Calu3 (cell line): Measurements from ENCODE around the gene DIPK1A. TPM values are rescaled to one million over a fixed set of nuclear protein-coding genes. Genes with fewer than 3 reads are reported as not detected.

Experiments
- BruUV-seq: library from RNA; stranded (reverse); fragments of 400-500 nt; replicated peaks from 2 replicates; lab custom pipeline; 2021; lab: Mats Ljungman, UMichigan
- CTCF ChIA-PET: fragments of 300-600 bp; sonication (Branson Sonifier 250); formaldehyde crosslinking; loops from one replicate; lab custom pipeline; 2022; ENCODE audit warnings: antibody characterized with exemption; lab: Charles Lee
- DNase-seq: peaks from one replicate; pipeline ENCODE4 v3.0.0; 2022
- H3K27ac Mint-ChIP-seq: one replicate; pipeline ENCODE4 v1.8.0; 2022; ENCODE audit warnings: mixed read lengths; ENCODE audit not compliant: unreplicated experiment
- H3K27me3 Mint-ChIP-seq: one replicate; pipeline ENCODE4 v1.8.0; 2022; ENCODE audit warnings: mixed read lengths; ENCODE audit not compliant: unreplicated experiment
- H3K36me3 Mint-ChIP-seq: one replicate; pipeline ENCODE4 v1.8.0; 2022; ENCODE audit warnings: mild to moderate bottlenecking, moderate library complexity, mixed read lengths; ENCODE audit not compliant: insufficient read depth, unreplicated experiment
- H3K4me1 Mint-ChIP-seq: one replicate; pipeline ENCODE4 v1.8.0; 2022; ENCODE audit warnings: mild to moderate bottlenecking, low read depth, mixed read lengths; ENCODE audit not compliant: unreplicated experiment
- H3K4me3 Mint-ChIP-seq: one replicate; pipeline ENCODE4 v1.8.0; 2022; ENCODE audit warnings: mild to moderate bottlenecking, low read depth, moderate library complexity, mixed read lengths; ENCODE audit not compliant: unreplicated experiment
- H3K9me3 Mint-ChIP-seq: one replicate; pipeline ENCODE4 v1.8.0; 2022; ENCODE audit warnings: low read depth, mixed read lengths; ENCODE audit not compliant: unreplicated experiment
- intact Hi-C: fragments of 100-400 bp; cut with micrococcal nuclease; formaldehyde crosslinking; loops from one replicate; pipeline ENCODE4 v1.10.0; 2022; ENCODE audit not compliant: unreplicated experiment
- total RNA-seq: library from RNA; stranded (reverse); gene quantifications from 2 replicates; pipeline ENCODE4 v1.2.3, GENCODE V29; 2022
- TF ChIP-seq, protein P1 (sequence below): fragments of 200-600 bp; IDR thresholded peaks from one replicate; pipeline ENCODE4 v1.8.0; 2022; ENCODE audit warnings: antibody characterized with exemption; ENCODE audit not compliant: unreplicated experiment

The DIPK1A gene
- total RNA-seq, 1 experiment from 2014 or later, result 4.9 TPM

DNA sequence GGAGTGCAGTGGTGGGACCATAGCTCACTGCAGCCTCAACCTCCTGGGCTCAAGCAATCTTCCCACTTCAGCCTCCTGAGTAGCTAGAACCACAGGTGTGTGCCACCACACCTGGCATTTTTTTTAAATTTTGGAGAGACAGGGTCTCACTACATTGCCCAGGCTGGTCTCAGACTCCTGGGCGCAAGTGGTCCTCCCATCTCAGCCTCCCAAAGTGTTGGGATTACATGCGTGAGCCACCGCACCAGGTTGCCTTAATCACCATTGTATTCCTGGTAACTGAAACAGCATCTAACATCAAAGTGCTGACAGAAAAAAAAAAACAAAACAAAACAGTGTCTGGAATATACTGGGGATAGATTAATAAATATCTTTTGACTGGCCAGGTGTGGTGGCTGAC is 111.2 kb downstream of the DIPK1A start:
- DNase-seq, result no peak
- Mint-ChIP-seq H3K27ac (no peak overlapping the region), H3K4me3 (no peak overlapping the region), H3K36me3 (no peaks in the 10 kb centered on the region), H3K4me1 (peaks cover 24% of the 10 kb centered on the region), H3K27me3 (no peaks in the 10 kb centered on the region), H3K9me3 (no peaks in the 10 kb centered on the region)
- intact Hi-C loops, result no loop called here
- TF ChIP-seq, protein P1, sequence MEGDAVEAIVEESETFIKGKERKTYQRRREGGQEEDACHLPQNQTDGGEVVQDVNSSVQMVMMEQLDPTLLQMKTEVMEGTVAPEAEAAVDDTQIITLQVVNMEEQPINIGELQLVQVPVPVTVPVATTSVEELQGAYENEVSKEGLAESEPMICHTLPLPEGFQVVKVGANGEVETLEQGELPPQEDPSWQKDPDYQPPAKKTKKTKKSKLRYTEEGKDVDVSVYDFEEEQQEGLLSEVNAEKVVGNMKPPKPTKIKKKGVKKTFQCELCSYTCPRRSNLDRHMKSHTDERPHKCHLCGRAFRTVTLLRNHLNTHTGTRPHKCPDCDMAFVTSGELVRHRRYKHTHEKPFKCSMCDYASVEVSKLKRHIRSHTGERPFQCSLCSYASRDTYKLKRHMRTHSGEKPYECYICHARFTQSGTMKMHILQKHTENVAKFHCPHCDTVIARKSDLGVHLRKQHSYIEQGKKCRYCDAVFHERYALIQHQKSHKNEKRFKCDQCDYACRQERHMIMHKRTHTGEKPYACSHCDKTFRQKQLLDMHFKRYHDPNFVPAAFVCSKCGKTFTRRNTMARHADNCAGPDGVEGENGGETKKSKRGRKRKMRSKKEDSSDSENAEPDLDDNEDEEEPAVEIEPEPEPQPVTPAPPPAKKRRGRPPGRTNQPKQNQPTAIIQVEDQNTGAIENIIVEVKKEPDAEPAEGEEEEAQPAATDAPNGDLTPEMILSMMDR, result no peak
- CTCF ChIA-PET, result interaction anchor here (0.9 kb wide), 1 partner anchor 139 kb away, joined by 7 read pairs; no protein-coding TSS in a partner anchor
- no TSS peak for BruUV-seq

DNA sequence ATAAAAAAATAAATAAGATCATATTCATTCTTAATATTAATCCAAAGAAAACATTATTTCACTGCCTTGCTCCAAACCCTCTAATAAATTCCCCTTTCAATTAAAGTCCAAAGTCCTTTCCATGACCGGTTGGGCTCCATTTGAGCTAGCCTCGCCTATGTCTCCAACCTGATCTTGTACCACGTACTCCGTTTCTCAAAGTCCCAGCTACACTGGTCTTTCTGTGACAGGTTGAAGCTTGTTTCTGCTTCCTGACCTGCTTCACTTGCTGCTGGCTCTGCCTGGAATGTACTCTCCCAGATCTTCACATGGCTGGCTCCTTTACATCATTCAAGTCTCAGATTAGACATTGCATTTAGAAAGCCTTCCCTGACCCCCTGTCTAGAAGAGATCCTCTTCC is 113.1 kb downstream of the DIPK1A start:
- Mint-ChIP-seq H3K4me3 (no peak overlapping the region), H3K4me1 (peaks cover 24% of the 10 kb centered on the region), H3K27ac (no peak overlapping the region), H3K36me3 (peaks cover 12% of the 10 kb centered on the region), H3K27me3 (no peaks in the 10 kb centered on the region), H3K9me3 (no peaks in the 10 kb centered on the region)
- BruUV-seq, result no TSS peak
- TF ChIP-seq, protein P1, result no peak
- CTCF ChIA-PET, result no interaction called here
- intact Hi-C loops, result no loop called here
- DNase-seq, result no peak

DNA sequence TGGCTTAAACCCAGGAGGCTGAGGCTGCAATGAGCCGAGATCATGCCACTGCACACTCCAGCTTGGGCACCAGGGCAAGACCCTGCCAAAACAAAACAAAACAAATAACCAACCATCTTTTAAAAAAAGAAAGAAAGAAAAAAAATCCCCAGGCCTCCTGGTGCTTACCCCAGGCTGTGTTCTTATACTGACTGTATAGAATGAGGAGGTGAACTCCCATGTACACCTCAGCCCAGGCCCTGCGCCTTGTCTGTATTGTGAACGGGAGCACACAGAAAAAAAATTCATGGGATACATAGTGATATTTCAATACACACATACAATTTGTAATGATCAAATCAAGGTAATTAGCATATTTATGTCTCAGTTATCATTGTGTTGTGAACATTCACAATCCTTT is 115.4 kb downstream of the DIPK1A start:
- Mint-ChIP-seq H3K36me3 (peaks cover 33% of the 10 kb centered on the region), H3K4me3 (no peak overlapping the region), H3K9me3 (no peaks in the 10 kb centered on the region), H3K27me3 (no peaks in the 10 kb centered on the region), H3K27ac (no peak overlapping the region), H3K4me1 (peaks cover 10% of the 10 kb centered on the region)
- DNase-seq, result no peak
- CTCF ChIA-PET, result no interaction called here
- TF ChIP-seq, protein P1, result no peak
- intact Hi-C loops, result no loop called here
- no TSS peak for BruUV-seq

DNA sequence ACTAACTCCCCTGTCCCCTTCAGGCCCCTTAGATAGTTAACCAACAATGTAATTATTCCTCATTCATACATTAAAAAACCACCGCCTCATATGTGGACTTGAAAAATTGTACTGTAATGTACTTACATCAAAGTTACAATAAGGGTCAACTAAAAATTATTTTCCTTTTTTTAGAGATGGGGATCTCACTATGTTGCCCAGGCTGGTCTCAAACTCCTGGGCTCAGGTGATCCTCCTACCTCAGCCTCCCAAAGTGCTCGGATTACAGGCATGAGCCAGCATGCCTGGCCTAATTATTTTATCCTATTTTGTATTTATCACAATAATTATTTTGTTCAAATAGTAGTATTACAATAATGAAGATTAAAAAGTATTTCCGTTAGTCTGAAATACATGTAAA is 116.8 kb downstream of the DIPK1A start:
- TF ChIP-seq, protein P1, result no peak
- no peak overlapping the region for H3K27ac Mint-ChIP-seq
- H3K9me3 Mint-ChIP-seq, result no peaks in the 10 kb centered on the region
- DNase-seq, result no peak
- intact Hi-C loops, result no loop called here
- H3K4me3 Mint-ChIP-seq, result no peak overlapping the region
- H3K4me1 Mint-ChIP-seq, result peaks cover 10% of the 10 kb centered on the region
- H3K36me3 Mint-ChIP-seq, result peaks cover 47% of the 10 kb centered on the region
- BruUV-seq, result no TSS peak
- CTCF ChIA-PET, result no interaction called here
- no peaks in the 10 kb centered on the region for H3K27me3 Mint-ChIP-seq
